ENCODE results near the gene DES. TPM values are rescaled to one million over a fixed set of nuclear protein-coding genes. Genes with fewer than 3 reads are reported as not detected.

Gene DES
- total and polyA plus RNA-seq, 2 experiments from 2014 or later, result 1.3 to 2.0 TPM

GRCh38 chr2:219467736-219468075 lies 49.5 kb downstream of the DES start:
- Histone ChIP-seq H3K27ac (ENCODE audit: low read depth) (no peak overlapping the region), H3K36me3 (ENCODE audit: insufficient read depth) (no peaks in the 10 kb centered on the region), H3K4me2 (no peak overlapping the region), H4K20me1 (replicated peaks; ENCODE audit: insufficient read depth) (no peaks in the 10 kb centered on the region), H2AFZ (no peak overlapping the region), H3F3A (replicated peaks; ENCODE audit: low read depth) (no peaks in the 10 kb centered on the region), H3K79me2 (replicated peaks; ENCODE audit: insufficient read depth) (no peaks in the 10 kb centered on the region), H3K9me2 (ENCODE audit: insufficient read depth) (no peaks in the 10 kb centered on the region), H3K4me1 (ENCODE audit: insufficient read depth) (no peaks in the 10 kb centered on the region), H3K27me3 (ENCODE audit: insufficient read depth) (no peaks in the 10 kb centered on the region), H3K4me3 (no peak overlapping the region)
- Mint-ChIP-seq H3K27me3 (ENCODE audit: insufficient read depth, low read depth, poor library complexity) (peaks cover 23% of the 10 kb centered on the region), H3K36me3 (ENCODE audit: low read depth) (peaks cover 6% of the 10 kb centered on the region), H3K4me3 (no peak overlapping the region), H3K4me1 (no peaks in the 10 kb centered on the region; the same call in 2 of the 3 replicates), H3K27ac (no peak overlapping the region), H3K9me3 (no peaks in the 10 kb centered on the region)
- DNase-seq (ENCODE audit: low spot score) (no peak), ATAC-seq (no peak)
- TF ChIP-seq NANOG (IDR thresholded peaks at IDR 0.05; ENCODE audit: borderline replicate concordance) (no peak), JUNB (IDR thresholded peaks at IDR 0.05; ENCODE audit: unreplicated experiment) (no peak), POLR2AphosphoS5 (IDR thresholded peaks at IDR 0.05; ENCODE audit: low read depth) (no peak)

GRCh38 chr2:219468410-219469185 lies 50.4 kb downstream of the DES start:
- no peak for DNase-seq (ENCODE audit: low spot score)
- no peak overlapping the region for H3K4me3 Mint-ChIP-seq
- no peak overlapping the region for H2AFZ ChIP-seq
- H3K36me3 ChIP-seq (ENCODE audit: insufficient read depth), result no peaks in the 10 kb centered on the region
- no peak overlapping the region for H3K4me2 ChIP-seq
- H3K4me1 ChIP-seq (ENCODE audit: insufficient read depth), result no peaks in the 10 kb centered on the region
- H3K27ac ChIP-seq (ENCODE audit: low read depth), result no peak overlapping the region
- H3K27ac Mint-ChIP-seq, result no peak overlapping the region
- peaks cover 25% of the 10 kb centered on the region for H3K27me3 Mint-ChIP-seq (ENCODE audit: insufficient read depth, low read depth, poor library complexity)
- H3K79me2 ChIP-seq (replicated peaks; ENCODE audit: insufficient read depth), result no peaks in the 10 kb centered on the region
- H3K4me3 ChIP-seq, result no peak overlapping the region
- H3K4me1 Mint-ChIP-seq, result no peaks in the 10 kb centered on the region; the same call in 2 of the 3 replicates
- no peaks in the 10 kb centered on the region for H3K27me3 ChIP-seq (ENCODE audit: insufficient read depth)
- H3K9me3 Mint-ChIP-seq, result no peaks in the 10 kb centered on the region
- peaks cover 3% of the 10 kb centered on the region; the same call in 1 of the 3 replicates for H3K36me3 Mint-ChIP-seq (ENCODE audit: low read depth)
- H3K9me2 ChIP-seq (ENCODE audit: insufficient read depth), result no peaks in the 10 kb centered on the region
- H3F3A ChIP-seq (replicated peaks; ENCODE audit: low read depth), result no peaks in the 10 kb centered on the region
- no peaks in the 10 kb centered on the region for H4K20me1 ChIP-seq (replicated peaks; ENCODE audit: insufficient read depth)
- ATAC-seq, result no peak
- TF ChIP-seq JUNB (IDR thresholded peaks at IDR 0.05; ENCODE audit: unreplicated experiment), result no peak
- no peak for TF ChIP-seq ZNF114 (CRISPR knock-in tag; IDR thresholded peaks at IDR 0.05)
- no peak for TF ChIP-seq ZNF462 (CRISPR knock-in tag; IDR thresholded peaks at IDR 0.05)
- no peak for TF ChIP-seq REST (IDR thresholded peaks at IDR 0.05; ENCODE audit: unreplicated experiment)
- no peak for TF ChIP-seq EZH2phosphoT487 (IDR thresholded peaks at IDR 0.05; ENCODE audit: unreplicated experiment)
- TF ChIP-seq POLR2AphosphoS5 (IDR thresholded peaks at IDR 0.05; ENCODE audit: low read depth), result no peak
- TF ChIP-seq ETS1 (IDR thresholded peaks at IDR 0.05), result no peak
